Esophagus muscularis mucosa (tissue), 4 donors: Measurements from ENCODE around the gene C1orf52.

Experiments
- CTCF ChIP-seq, 3 experiments: fragments of 200-600 bp in 2 of 3; fragments of 450-650 bp in 1 of 3; sonication (generic) in 2 of 3; IDR thresholded peaks; one replicate each; pipeline ENCODE4 v1.5.1; 2017 to 2019; ENCODE audit warnings: antibody characterized with exemption in 3 of 3, mild to moderate bottlenecking in 2 of 3, moderate library complexity in 1 of 3
- EP300 ChIP-seq: sonication (generic); formaldehyde crosslinking; IDR thresholded peaks from one replicate; pipeline ENCODE4 v1.6.1; 2017; ENCODE audit warnings: antibody characterized with exemption
- POLR2A ChIP-seq: fragments of 450-650 bp; IDR thresholded peaks from one replicate; pipeline ENCODE4 v1.6.1; 2017; ENCODE audit warnings: antibody characterized with exemption, moderate library complexity, mild to moderate bottlenecking, low read depth

DNA sequence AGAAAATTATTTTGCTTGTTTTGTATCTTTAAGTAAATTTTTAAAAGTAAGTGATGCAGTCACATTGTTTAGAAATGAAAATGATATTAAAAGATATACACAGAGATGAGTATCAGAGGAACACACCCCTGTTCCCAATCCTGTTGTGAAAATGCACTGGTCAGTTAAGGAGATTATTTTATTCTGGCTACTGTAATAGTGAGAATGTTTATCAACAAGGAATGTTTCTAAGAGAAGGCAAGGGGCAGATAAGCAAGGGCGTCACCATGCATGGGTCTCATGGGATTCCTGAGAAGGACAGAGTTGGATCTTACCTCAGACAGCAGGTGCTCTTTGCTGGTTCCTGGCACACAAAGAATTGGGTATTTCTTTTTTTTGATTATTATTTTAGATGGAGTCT lies 21.8 kb downstream of the C1orf52 start:
- TF ChIP-seq POLR2A (no peak), CTCF (IDR thresholded peaks at IDR 0.05) (no peak), EP300 (no peak)
